HepG2 (cell line): Measurements from ENCODE around the gene CA14. TPM values are rescaled to one million over a fixed set of nuclear protein-coding genes. Genes with fewer than 3 reads are reported as not detected.

Experiments used
- BRD4 ChIP-seq: sonication (generic); formaldehyde crosslinking; IDR thresholded peaks from 2 replicates; pipeline ENCODE4 v1.4.0; 2020; ENCODE audit warnings: missing genetic modification reagents
- E2F5 ChIP-seq: sonication (generic); formaldehyde crosslinking; conservative IDR thresholded peaks from 2 replicates; pipeline ENCODE4 v1.4.0; 2020; ENCODE audit warnings: missing genetic modification reagents
- ELF1 ChIP-seq: sonication (generic); formaldehyde crosslinking; IDR thresholded peaks from 2 replicates; pipeline ENCODE4 v1.4.0; 2020; ENCODE audit warnings: missing genetic modification reagents
- JUND ChIP-seq: sonication (generic); formaldehyde crosslinking; IDR thresholded peaks from 2 replicates; pipeline ENCODE4 v1.8.0; 2022; ENCODE audit warnings: mild to moderate bottlenecking, missing genetic modification reagents
- KDM4B ChIP-seq: sonication (generic); formaldehyde crosslinking; IDR thresholded peaks from 2 replicates; pipeline ENCODE4 v1.4.0; 2020; ENCODE audit warnings: missing genetic modification reagents
- NR3C1 ChIP-seq: sonication (generic); formaldehyde crosslinking; IDR thresholded peaks from 2 replicates; pipeline ENCODE4 v1.4.0; 2020; ENCODE audit warnings: missing genetic modification reagents
- PREB ChIP-seq: sonication (generic); formaldehyde crosslinking; IDR thresholded peaks from 2 replicates; pipeline ENCODE4 v1.4.0; 2020; ENCODE audit warnings: missing genetic modification reagents
- REL ChIP-seq: sonication (generic); formaldehyde crosslinking; conservative IDR thresholded peaks from 2 replicates; pipeline ENCODE4 v1.8.0; 2022; ENCODE audit warnings: mild to moderate bottlenecking, missing genetic modification reagents, moderate library complexity
- SMARCE1 ChIP-seq: fragments of 450-650 bp; IDR thresholded peaks from 2 replicates; pipeline ENCODE4 v1.6.1; 2017; ENCODE audit warnings: borderline replicate concordance
- SPEN ChIP-seq: sonication (generic); formaldehyde crosslinking; IDR thresholded peaks from 2 replicates; pipeline ENCODE4 v1.5.1; 2020; ENCODE audit warnings: low read depth, mild to moderate bottlenecking, missing genetic modification reagents
- ZBTB34 ChIP-seq: sonication (generic); formaldehyde crosslinking; IDR thresholded peaks from 2 replicates; pipeline ENCODE4 v1.8.0; 2022; ENCODE audit warnings: mild to moderate bottlenecking, missing genetic modification reagents
- ZBTB8A ChIP-seq: sonication (generic); formaldehyde crosslinking; IDR thresholded peaks from 2 replicates; pipeline ENCODE4 v1.4.0; 2020; ENCODE audit warnings: mild to moderate bottlenecking, low read depth, missing genetic modification reagents, borderline replicate concordance
- ZNF253 ChIP-seq: sonication (generic); formaldehyde crosslinking; IDR thresholded peaks from 2 replicates; pipeline ENCODE4 v1.8.0; 2022; ENCODE audit warnings: mild to moderate bottlenecking, missing genetic modification reagents, borderline replicate concordance
- ZNF264 ChIP-seq: sonication (generic); formaldehyde crosslinking; IDR thresholded peaks from 2 replicates; pipeline ENCODE4 v1.4.0; 2020; ENCODE audit warnings: missing genetic modification reagents
- ZNF430 ChIP-seq: sonication (generic); formaldehyde crosslinking; IDR thresholded peaks from 2 replicates; pipeline ENCODE4 v1.9.0; 2021; ENCODE audit warnings: mild to moderate bottlenecking, missing genetic modification reagents
- ZNF576 ChIP-seq: sonication (generic); formaldehyde crosslinking; IDR thresholded peaks from 2 replicates; pipeline ENCODE4 v1.4.0; 2020; ENCODE audit warnings: mild to moderate bottlenecking, missing genetic modification reagents
- ZNF792 ChIP-seq: IDR thresholded peaks from 2 replicates; pipeline ENCODE4 v1.6.1; 2016
- polyA plus RNA-seq, 8 experiments: library from polyadenylated mRNA; depleted of rRNA in 3 of 8; stranded (reverse) in 7 of 8; unstranded in 1 of 8; fragments of >200 nt; fragmentation: Illumina TruSeq in 4 of 8; extraction: Trizol in 4 of 8; gene quantifications; 2 replicates each; pipeline versions ENCODE4 v1.2.1 to v1.2.3, GENCODE V29; 2011 to 2016; ENCODE audit warnings: low read depth in 4 of 8, missing spikeins in 1 of 8, mixed read lengths in 1 of 8; ENCODE audit not compliant: insufficient read depth in 1 of 8
- total RNA-seq, 5 experiments: library from RNA; depleted of rRNA; stranded (reverse); fragments of >200 nt; fragmentation: Illumina TruSeq; extraction: Trizol; gene quantifications; 2 replicates each; pipeline ENCODE4 v1.2.3, GENCODE V29; 2016; ENCODE audit warnings: low read depth in 1 of 5
- TF ChIP-seq, protein P1 (sequence below): sonication (generic); formaldehyde crosslinking; IDR thresholded peaks from 2 replicates; pipeline ENCODE4 v1.4.0; 2020; ENCODE audit warnings: mild to moderate bottlenecking, missing genetic modification reagents
- TF ChIP-seq, protein P2 (sequence below): sonication (generic); formaldehyde crosslinking; IDR thresholded peaks from 2 replicates; pipeline ENCODE4 v1.8.0; 2022; ENCODE audit warnings: mild to moderate bottlenecking, missing genetic modification reagents, borderline replicate concordance
- TF ChIP-seq, protein P3 (sequence below): sonication (generic); formaldehyde crosslinking; IDR thresholded peaks from 2 replicates; pipeline ENCODE4 v1.4.0; 2020; ENCODE audit warnings: mild to moderate bottlenecking, low read depth, missing genetic modification reagents

The CA14 gene
- total and polyA plus RNA-seq, 2 of the 13 experiments (the other 11 are each of a cell fraction or from before 2014, with no cell fraction given), result 2.4 to 8.5 TPM

DNA sequence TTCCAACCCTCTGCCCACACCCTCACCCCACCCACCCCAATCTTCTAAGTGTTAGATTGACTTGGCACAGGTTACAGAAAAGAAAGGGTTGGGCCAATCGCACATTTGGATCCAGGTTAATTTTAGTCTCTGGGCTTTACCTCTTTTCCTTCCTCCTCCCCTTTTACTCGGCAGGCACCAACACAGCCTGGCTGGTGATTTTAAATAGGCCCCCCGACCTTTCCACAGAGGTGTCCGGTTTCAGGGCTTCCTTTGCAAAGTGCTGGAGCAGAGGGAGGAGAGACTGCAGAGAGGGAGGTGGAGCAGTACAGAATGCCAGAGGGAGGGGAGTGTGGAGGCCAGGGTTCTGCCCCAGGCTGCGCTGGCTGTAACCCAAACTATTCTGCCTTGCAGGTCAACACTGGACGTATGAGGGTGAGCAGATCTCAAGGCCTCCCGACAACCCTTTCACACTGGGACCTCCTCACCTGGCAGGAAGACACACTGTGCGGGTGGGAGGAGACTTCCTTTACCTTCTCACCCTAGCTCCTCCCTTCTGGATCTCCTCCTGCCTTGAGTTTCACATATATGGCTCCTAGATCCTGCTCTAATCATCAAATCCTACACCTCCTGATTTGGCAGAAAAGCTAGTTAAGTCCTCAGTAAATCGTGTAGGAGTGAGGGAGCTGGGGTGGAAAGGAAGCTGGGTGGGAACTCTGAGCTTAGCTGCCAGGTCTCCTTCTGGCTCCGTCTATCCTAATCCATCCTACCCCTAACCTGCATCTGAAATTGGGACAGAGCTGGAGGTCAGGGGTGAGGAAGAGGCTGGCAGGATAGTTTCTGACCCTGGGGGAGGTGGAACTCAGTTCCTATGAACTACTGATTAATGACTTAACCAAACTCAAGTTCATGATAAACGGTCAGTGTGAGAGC is 2.4 kb downstream of the CA14 start (continued):
- no peak for TF ChIP-seq ZBTB8A (CRISPR knock-in tag)
- TF ChIP-seq KDM4B (CRISPR knock-in tag), result no peak
- TF ChIP-seq E2F5, result no peak
- TF ChIP-seq REL, result no peak
- no peak for TF ChIP-seq PREB (CRISPR knock-in tag)
- no peak for TF ChIP-seq SMARCE1
- TF ChIP-seq, protein P1, sequence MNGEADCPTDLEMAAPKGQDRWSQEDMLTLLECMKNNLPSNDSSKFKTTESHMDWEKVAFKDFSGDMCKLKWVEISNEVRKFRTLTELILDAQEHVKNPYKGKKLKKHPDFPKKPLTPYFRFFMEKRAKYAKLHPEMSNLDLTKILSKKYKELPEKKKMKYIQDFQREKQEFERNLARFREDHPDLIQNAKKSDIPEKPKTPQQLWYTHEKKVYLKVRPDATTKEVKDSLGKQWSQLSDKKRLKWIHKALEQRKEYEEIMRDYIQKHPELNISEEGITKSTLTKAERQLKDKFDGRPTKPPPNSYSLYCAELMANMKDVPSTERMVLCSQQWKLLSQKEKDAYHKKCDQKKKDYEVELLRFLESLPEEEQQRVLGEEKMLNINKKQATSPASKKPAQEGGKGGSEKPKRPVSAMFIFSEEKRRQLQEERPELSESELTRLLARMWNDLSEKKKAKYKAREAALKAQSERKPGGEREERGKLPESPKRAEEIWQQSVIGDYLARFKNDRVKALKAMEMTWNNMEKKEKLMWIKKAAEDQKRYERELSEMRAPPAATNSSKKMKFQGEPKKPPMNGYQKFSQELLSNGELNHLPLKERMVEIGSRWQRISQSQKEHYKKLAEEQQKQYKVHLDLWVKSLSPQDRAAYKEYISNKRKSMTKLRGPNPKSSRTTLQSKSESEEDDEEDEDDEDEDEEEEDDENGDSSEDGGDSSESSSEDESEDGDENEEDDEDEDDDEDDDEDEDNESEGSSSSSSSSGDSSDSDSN (CRISPR knock-in tag), result 0 out of 2 replicates have a peak, but pooled peaks have one; percentile 30
- no peak for TF ChIP-seq ZNF253
- no peak for TF ChIP-seq JUND (CRISPR knock-in tag)
- TF ChIP-seq ZBTB34 (CRISPR knock-in tag), result no peak
- TF ChIP-seq ZNF264 (CRISPR knock-in tag), result no peak
- TF ChIP-seq, protein P2, sequence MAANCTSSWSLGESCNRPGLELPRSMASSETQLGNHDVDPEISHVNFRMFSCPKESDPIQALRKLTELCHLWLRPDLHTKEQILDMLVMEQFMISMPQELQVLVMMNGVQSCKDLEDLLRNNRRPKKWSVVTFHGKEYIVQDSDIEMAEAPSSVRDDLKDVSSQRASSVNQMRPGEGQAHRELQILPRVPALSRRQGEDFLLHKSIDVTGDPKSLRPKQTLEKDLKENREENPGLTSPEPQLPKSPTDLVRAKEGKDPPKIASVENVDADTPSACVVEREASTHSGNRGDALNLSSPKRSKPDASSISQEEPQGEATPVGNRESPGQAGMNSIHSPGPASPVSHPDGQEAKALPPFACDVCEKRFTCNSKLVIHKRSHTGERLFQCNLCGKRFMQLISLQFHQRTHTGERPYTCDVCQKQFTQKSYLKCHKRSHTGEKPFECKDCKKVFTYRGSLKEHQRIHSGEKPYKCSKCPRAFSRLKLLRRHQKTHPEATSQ (CRISPR knock-in tag), result no peak
- TF ChIP-seq ZNF576 (CRISPR knock-in tag), result no peak
- no peak for TF ChIP-seq NR3C1 (CRISPR knock-in tag)
- 0 out of 2 replicates have a peak, but pooled peaks have one; percentile 23 for TF ChIP-seq SPEN (CRISPR knock-in tag)
- TF ChIP-seq ZNF430, result no peak
- TF ChIP-seq BRD4 (CRISPR knock-in tag), result no peak
- TF ChIP-seq, protein P3, sequence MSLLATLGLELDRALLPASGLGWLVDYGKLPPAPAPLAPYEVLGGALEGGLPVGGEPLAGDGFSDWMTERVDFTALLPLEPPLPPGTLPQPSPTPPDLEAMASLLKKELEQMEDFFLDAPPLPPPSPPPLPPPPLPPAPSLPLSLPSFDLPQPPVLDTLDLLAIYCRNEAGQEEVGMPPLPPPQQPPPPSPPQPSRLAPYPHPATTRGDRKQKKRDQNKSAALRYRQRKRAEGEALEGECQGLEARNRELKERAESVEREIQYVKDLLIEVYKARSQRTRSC (CRISPR knock-in tag), result no peak
- no peak for TF ChIP-seq ELF1 (CRISPR knock-in tag)
- no peak for TF ChIP-seq ZNF792
